ENCODE results near the gene PTGER1.

DNA sequence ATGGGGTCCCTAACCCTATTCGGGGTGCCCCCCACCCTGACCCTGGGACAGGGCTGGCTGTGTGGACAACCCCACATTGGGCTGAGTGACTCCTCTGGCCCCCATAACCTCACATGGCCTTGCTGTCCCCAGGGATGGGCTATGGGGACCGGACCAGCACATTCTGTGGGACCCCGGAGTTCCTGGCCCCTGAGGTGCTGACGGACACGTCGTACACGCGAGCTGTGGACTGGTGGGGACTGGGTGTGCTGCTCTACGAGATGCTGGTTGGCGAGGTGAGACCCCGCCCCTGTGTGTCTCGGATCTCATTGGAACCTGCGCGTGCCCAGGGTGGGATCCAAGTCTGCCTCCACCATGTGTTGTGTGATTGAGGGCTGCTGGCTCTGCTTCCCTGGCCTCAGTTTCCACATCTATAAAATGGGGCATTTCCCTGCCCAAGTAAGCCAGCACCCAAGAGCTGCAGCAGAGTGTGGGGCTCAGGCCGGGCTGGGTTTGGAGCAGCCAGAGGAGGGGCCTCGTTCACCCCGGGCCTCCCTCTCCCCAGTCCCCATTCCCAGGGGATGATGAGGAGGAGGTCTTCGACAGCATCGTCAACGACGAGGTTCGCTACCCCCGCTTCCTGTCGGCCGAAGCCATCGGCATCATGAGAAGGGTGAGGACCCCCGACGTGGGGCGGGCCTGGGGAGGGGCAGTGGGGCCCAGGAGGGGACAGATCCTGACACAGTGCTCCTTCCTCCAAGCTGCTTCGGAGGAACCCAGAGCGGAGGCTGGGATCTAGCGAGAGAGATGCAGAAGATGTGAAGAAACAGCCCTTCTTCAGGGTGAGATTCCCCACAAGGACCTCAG, 4.9 kb downstream of the PTGER1 start:
- TF ChIP-seq, protein P1, sequence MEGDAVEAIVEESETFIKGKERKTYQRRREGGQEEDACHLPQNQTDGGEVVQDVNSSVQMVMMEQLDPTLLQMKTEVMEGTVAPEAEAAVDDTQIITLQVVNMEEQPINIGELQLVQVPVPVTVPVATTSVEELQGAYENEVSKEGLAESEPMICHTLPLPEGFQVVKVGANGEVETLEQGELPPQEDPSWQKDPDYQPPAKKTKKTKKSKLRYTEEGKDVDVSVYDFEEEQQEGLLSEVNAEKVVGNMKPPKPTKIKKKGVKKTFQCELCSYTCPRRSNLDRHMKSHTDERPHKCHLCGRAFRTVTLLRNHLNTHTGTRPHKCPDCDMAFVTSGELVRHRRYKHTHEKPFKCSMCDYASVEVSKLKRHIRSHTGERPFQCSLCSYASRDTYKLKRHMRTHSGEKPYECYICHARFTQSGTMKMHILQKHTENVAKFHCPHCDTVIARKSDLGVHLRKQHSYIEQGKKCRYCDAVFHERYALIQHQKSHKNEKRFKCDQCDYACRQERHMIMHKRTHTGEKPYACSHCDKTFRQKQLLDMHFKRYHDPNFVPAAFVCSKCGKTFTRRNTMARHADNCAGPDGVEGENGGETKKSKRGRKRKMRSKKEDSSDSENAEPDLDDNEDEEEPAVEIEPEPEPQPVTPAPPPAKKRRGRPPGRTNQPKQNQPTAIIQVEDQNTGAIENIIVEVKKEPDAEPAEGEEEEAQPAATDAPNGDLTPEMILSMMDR (IDR thresholded peaks at IDR 0.05 in 2 of 3, conservative IDR thresholded peaks at IDR 0.05 in 1 of 3; ENCODE audit: control insufficient read depth in 2 of 3, extremely low read depth in 1 of 3, insufficient read depth in 1 of 3, low read depth in 3 of 3, low read length in 3 of 3): no peak
- TF ChIP-seq CBX3 (IDR thresholded peaks at IDR 0.05; ENCODE audit: borderline replicate concordance, low read depth): no peak
- no peak for TF ChIP-seq GABPA (IDR thresholded peaks at IDR 0.05; ENCODE audit: low read depth)
- TF ChIP-seq POLR2A (IDR thresholded peaks at IDR 0.05; ENCODE audit: low read depth, low read length): no peak
- TF ChIP-seq MEF2A (IDR thresholded peaks at IDR 0.05; ENCODE audit: insufficient read depth, low read depth, low read length): no peak
- TF ChIP-seq, protein P2, sequence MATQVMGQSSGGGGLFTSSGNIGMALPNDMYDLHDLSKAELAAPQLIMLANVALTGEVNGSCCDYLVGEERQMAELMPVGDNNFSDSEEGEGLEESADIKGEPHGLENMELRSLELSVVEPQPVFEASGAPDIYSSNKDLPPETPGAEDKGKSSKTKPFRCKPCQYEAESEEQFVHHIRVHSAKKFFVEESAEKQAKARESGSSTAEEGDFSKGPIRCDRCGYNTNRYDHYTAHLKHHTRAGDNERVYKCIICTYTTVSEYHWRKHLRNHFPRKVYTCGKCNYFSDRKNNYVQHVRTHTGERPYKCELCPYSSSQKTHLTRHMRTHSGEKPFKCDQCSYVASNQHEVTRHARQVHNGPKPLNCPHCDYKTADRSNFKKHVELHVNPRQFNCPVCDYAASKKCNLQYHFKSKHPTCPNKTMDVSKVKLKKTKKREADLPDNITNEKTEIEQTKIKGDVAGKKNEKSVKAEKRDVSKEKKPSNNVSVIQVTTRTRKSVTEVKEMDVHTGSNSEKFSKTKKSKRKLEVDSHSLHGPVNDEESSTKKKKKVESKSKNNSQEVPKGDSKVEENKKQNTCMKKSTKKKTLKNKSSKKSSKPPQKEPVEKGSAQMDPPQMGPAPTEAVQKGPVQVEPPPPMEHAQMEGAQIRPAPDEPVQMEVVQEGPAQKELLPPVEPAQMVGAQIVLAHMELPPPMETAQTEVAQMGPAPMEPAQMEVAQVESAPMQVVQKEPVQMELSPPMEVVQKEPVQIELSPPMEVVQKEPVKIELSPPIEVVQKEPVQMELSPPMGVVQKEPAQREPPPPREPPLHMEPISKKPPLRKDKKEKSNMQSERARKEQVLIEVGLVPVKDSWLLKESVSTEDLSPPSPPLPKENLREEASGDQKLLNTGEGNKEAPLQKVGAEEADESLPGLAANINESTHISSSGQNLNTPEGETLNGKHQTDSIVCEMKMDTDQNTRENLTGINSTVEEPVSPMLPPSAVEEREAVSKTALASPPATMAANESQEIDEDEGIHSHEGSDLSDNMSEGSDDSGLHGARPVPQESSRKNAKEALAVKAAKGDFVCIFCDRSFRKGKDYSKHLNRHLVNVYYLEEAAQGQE (IDR thresholded peaks at IDR 0.05; ENCODE audit: low read depth, low read length): no peak

All from GM12878 (cell line).